HTERT RPE-1 (cell line): ENCODE data around the gene ZNF625.
"Not testable (repeated sequence)": the region's sequence is repeated elsewhere in the genome, so short reads cannot be mapped to it uniquely, and the experiment has no call there.

Experiments used
- in situ Hi-C: fragments of 300-500 bp; cut with MboI; formaldehyde crosslinking; loops from 4 replicates; pipeline ENCODE4 v1.14.3; 2020; ENCODE audit warnings: low sequenced_read_pairs

ZNF625 gene

GRCh38 chr19:12139269-12139668 is 17.3 kb downstream of the ZNF625 start:
- in situ Hi-C loops, result no loop called here

GRCh38 chr19:12137221-12137940 is 19.2 kb downstream of the ZNF625 start:
- in situ Hi-C loops, result no loop called here

GRCh38 chr19:12133069-12133468 is 23.5 kb downstream of the ZNF625 start:
- in situ Hi-C loops, result no loop called here

GRCh38 chr19:12126707-12127106 is 29.8 kb downstream of the ZNF625 start:
- in situ Hi-C loops, result no loop called here

GRCh38 chr19:12117201-12117970 is 39.1 kb downstream of the ZNF625 start:
- in situ Hi-C loops, result no loop called here

- in situ Hi-C loops, result no loop called here
These were observed 43.4 kb downstream of the ZNF625 start for GRCh38 chr19:12113121-12113520.

GRCh38 chr19:12112701-12113100 is 43.8 kb downstream of the ZNF625 start:
- in situ Hi-C loops, result no loop called here

- in situ Hi-C loops, result no loop called here
These were observed 44.4 kb downstream of the ZNF625 start for GRCh38 chr19:12111943-12112637.

GRCh38 chr19:12111176-12111575 is 45.4 kb downstream of the ZNF625 start:
- in situ Hi-C loops, result no loop called here

- in situ Hi-C loops, result not testable (repeated sequence)
These were observed 52.6 kb downstream of the ZNF625 start for GRCh38 chr19:12103909-12104308.

- in situ Hi-C loops, result no loop called here
These were observed 58.5 kb downstream of the ZNF625 start for GRCh38 chr19:12098040-12098439.

GRCh38 chr19:12095111-12095790 is 61.3 kb downstream of the ZNF625 start:
- in situ Hi-C loops, result no loop called here
